HepG2 (cell line): ENCODE data around the gene ADAMTS17. TPM values are rescaled to one million over a fixed set of nuclear protein-coding genes. Genes with fewer than 3 reads are reported as not detected.

Experiments used
- ATAC-seq: fragments of 200-7000 bp; cut with Tn5 transposase; 3 replicates; pipeline ENCODE4 v1.9.1; 2020; ENCODE audit warnings: mild to moderate bottlenecking, moderate library complexity
- BruUV-seq: library from RNA; stranded (reverse); fragments of 400-500 nt; replicated peaks from 2 replicates; lab custom pipeline; 2021; lab: Mats Ljungman, UMichigan
- CTCF ChIA-PET: fragments of 300-600 bp; formaldehyde crosslinking; extraction: SDS; loops from one replicate; lab custom pipeline; 2021; ENCODE audit warnings: low total read pairs, inconsistent platforms, low intra/inter-chr PET ratio; lab: Yijun Ruan, JAX
- POLR2A ChIA-PET: fragments of 350-600 bp; sonication (Branson Sonifier 250); formaldehyde crosslinking; loops from one replicate; lab custom pipeline; 2020; ENCODE audit warnings: antibody characterized with exemption, inconsistent platforms; lab: Yijun Ruan, JAX
- DNase-seq: peaks from one replicate; pipeline ENCODE4 v3.0.0-alpha.2; 2015; ENCODE audit warnings: low spot score
- FAIRE-seq: peaks from 3 replicates; lab custom pipeline; 2011; peaks lifted over from hg19 to GRCh38; lab: Jason Lieb, UNC
- H2AFZ ChIP-seq: one replicate; pipeline ENCODE4 v1.6.1; 2011; ENCODE audit warnings: low read length, inconsistent platforms
- H3K27ac ChIP-seq: fragments of 300-600 bp; 3 replicates; pipeline ENCODE4 v1.8.0; 2011; ENCODE audit warnings: mixed run types, mild to moderate bottlenecking, mixed read lengths, low read length, inconsistent platforms; ENCODE audit not compliant: insufficient read depth; ENCODE audit errors: extremely low read length
- H3K27me3 ChIP-seq, 2 experiments: fragments of 200-600 bp in 1 of 2; 2 replicates in 1 of 2; 3 replicates in 1 of 2; pipeline versions ENCODE4 v1.6.0 to v1.8.0; 2011; ENCODE audit warnings: low read length in 2 of 2, mild to moderate bottlenecking in 2 of 2, moderate library complexity in 2 of 2, inconsistent platforms in 1 of 2; ENCODE audit not compliant: insufficient read depth in 2 of 2, control insufficient read depth in 1 of 2
- H3K36me3 ChIP-seq, 2 experiments: fragments of 200-600 bp in 1 of 2; replicated peaks in 1 of 2; 2 replicates in 1 of 2; 3 replicates in 1 of 2; pipeline versions ENCODE4 v1.5.1 to v1.8.0; 2011; ENCODE audit warnings: low read length in 2 of 2, inconsistent platforms in 1 of 2; ENCODE audit not compliant: insufficient read depth in 2 of 2, control insufficient read depth in 1 of 2
- H3K4me1 ChIP-seq: 2 replicates; pipeline ENCODE4 v1.5.1; 2012; ENCODE audit warnings: low read length, inconsistent platforms; ENCODE audit not compliant: insufficient read depth
- H3K4me2 ChIP-seq: 2 replicates; pipeline ENCODE4 v1.6.0; 2011; ENCODE audit warnings: low read depth, low read length, inconsistent platforms
- H3K4me3 ChIP-seq, 3 experiments: fragments of 200-600 bp in 1 of 3; sonication (generic), shearing (Covaris generic) in 1 of 3; replicated peaks in 1 of 3; 2 replicates each; pipeline ENCODE4 v1.5.1; 2011 to 2016; ENCODE audit warnings: low read length in 3 of 3, inconsistent platforms in 2 of 3, low read depth in 2 of 3, mild to moderate bottlenecking in 2 of 3, control low read depth in 1 of 3, mixed read lengths in 1 of 3; ENCODE audit not compliant: insufficient read depth in 1 of 3
- H3K79me2 ChIP-seq: one replicate; pipeline ENCODE4 v1.6.1; 2011; ENCODE audit warnings: low read length, inconsistent platforms; ENCODE audit not compliant: insufficient read depth
- H3K9ac ChIP-seq: 2 replicates; pipeline ENCODE4 v1.6.0; 2011; ENCODE audit warnings: mild to moderate bottlenecking, low read depth, low read length, inconsistent platforms; ENCODE audit not compliant: insufficient read depth
- H3K9me3 ChIP-seq: 2 replicates; pipeline ENCODE4 v1.5.1; 2012; ENCODE audit warnings: mild to moderate bottlenecking, low read length
- H4K20me1 ChIP-seq: 2 replicates; pipeline ENCODE4 v1.6.0; 2011; ENCODE audit warnings: inconsistent platforms, mild to moderate bottlenecking, low read length, moderate library complexity; ENCODE audit not compliant: insufficient read depth
- ATF7 ChIP-seq, 2 experiments: fragments of 450-650 bp in 1 of 2; sonication (generic) in 1 of 2; formaldehyde crosslinking in 1 of 2; IDR thresholded peaks; 2 replicates each; pipeline versions ENCODE4 v1.4.0 to v1.6.1; 2016 to 2020; ENCODE audit warnings: antibody characterized with exemption in 1 of 2, mild to moderate bottlenecking in 1 of 2, missing genetic modification reagents in 1 of 2
- ERF ChIP-seq: IDR thresholded peaks from 2 replicates; pipeline ENCODE4 v1.6.1; 2018; ENCODE audit warnings: missing biosample characterization, missing genetic modification reagents
- KDM6A ChIP-seq: IDR thresholded peaks from 2 replicates; pipeline ENCODE4 v1.6.1; 2016; ENCODE audit warnings: low read depth
- REXO4 ChIP-seq: sonication (generic); formaldehyde crosslinking; IDR thresholded peaks from 2 replicates; pipeline ENCODE4 v1.8.0; 2022; ENCODE audit warnings: missing genetic modification reagents, mild to moderate bottlenecking, borderline replicate concordance
- ZBTB42 ChIP-seq: sonication (generic); formaldehyde crosslinking; IDR thresholded peaks from 2 replicates; pipeline ENCODE4 v1.5.0; 2020; ENCODE audit warnings: mild to moderate bottlenecking, missing genetic modification reagents
- ZNF556 ChIP-seq: sonication (generic); formaldehyde crosslinking; IDR thresholded peaks from 2 replicates; pipeline ENCODE4 v1.4.0; 2020; ENCODE audit warnings: mild to moderate bottlenecking, missing genetic modification reagents, borderline replicate concordance
- WGBS: methylation state at CpG from one replicate; pipeline ENCODE4 v1.1.6; 2017; ENCODE audit warnings: low lambda C conversion rate; 5-methylcytosine and 5-hydroxymethylcytosine counted together
- in situ Hi-C: cut with HindIII; loops from 2 replicates; pipeline ENCODE4 v1.10.0; 2017; ENCODE audit warnings: low pct_unique_long_range_greater_than_20kb; ENCODE audit not compliant: extremely low pct_ligation_motif_present
- intact Hi-C: fragments of 100-400 bp; cut with micrococcal nuclease; formaldehyde crosslinking; loops from one replicate; pipeline ENCODE4 v1.10.0; 2022; ENCODE audit not compliant: unreplicated experiment
- polyA plus RNA-seq, 8 experiments: library from polyadenylated mRNA; depleted of rRNA in 3 of 8; stranded (reverse) in 7 of 8; unstranded in 1 of 8; fragments of >200 nt; fragmentation: Illumina TruSeq in 4 of 8; extraction: Trizol in 4 of 8; gene quantifications; 2 replicates each; pipeline versions ENCODE4 v1.2.1 to v1.2.3, GENCODE V29; 2011 to 2016; ENCODE audit warnings: low read depth in 4 of 8, missing spikeins in 1 of 8, mixed read lengths in 1 of 8; ENCODE audit not compliant: insufficient read depth in 1 of 8
- total RNA-seq, 5 experiments: library from RNA; depleted of rRNA; stranded (reverse); fragments of >200 nt; fragmentation: Illumina TruSeq; extraction: Trizol; gene quantifications; 2 replicates each; pipeline ENCODE4 v1.2.3, GENCODE V29; 2016; ENCODE audit warnings: low read depth in 1 of 5
- TF ChIP-seq, protein P1 (sequence below): sonication (generic); formaldehyde crosslinking; IDR thresholded peaks from 2 replicates; pipeline ENCODE4 v1.4.0; 2020; ENCODE audit warnings: missing genetic modification reagents, borderline replicate concordance
- TF ChIP-seq, protein P2 (sequence below): sonication (generic); formaldehyde crosslinking; IDR thresholded peaks from 2 replicates; pipeline ENCODE4 v1.5.0; 2020; ENCODE audit warnings: mild to moderate bottlenecking, missing genetic modification reagents, moderate library complexity

The ADAMTS17 gene
- total and polyA plus RNA-seq, 2 of the 13 experiments (the other 11 are each of a cell fraction or from before 2014, with no cell fraction given) = 0.02 to 0.04 TPM

DNA sequence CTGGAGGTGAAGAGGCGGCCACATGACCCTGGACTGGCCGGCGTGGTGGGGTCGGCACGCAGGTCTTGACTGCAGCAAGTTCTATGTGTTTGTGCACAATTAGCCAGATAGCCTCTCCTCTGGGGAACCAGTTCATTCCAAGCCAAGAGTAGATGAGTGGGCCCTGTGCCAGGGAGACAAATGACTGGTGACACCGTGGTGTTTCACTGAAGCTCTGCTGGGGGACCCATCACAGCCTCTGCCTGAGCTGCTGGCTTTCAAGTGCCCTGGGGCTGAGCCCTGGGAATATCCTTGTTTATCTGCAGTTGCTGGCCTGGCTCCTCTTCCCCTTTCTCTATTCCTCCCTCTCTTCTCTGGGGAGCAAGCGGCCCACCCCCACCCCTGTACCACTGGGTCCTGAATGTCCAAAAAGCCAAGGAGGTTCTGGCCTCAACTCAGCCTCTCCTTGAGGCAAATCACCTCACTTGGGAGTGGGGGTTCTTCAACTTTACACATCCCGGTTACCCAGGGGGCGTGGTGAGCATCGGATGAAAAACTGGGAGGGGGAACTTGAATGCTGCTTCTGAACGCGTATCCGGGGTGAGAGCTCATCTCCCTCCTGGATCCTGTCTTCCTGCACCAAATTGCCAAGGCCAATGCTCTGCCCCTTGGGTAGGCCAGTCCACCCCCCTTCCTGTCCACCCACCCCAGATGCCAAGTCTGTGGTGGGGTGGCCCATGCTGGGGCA, 408.9 kb downstream of the ADAMTS17 start:
- no peak for TF ChIP-seq ZNF556 (CRISPR knock-in tag)
- Histone ChIP-seq H3K4me1 (peaks cover 8% of the 10 kb centered on the region; the same call in 1 of the 2 replicates), H3K36me3 (no peaks in the 10 kb centered on the region), H3K4me3 (no peak overlapping the region), H3K9me3 (no peaks in the 10 kb centered on the region), H3K79me2 (no peaks in the 10 kb centered on the region), H3K27me3 (peaks cover 3 to 24% of the 10 kb centered on the region in 2 experiments), H2AFZ (no peak overlapping the region), H4K20me1 (no peaks in the 10 kb centered on the region), H3K4me2 (no peak overlapping the region), H3K9ac (no peak overlapping the region), H3K27ac (no peak overlapping the region)
- intact Hi-C loops = no loop called here
- in situ Hi-C loops = loop anchor here (25.0 kb wide), 1 partner anchor 404 kb away; the partner anchor contains the start of gene ADAMTS17
- no peak for ATAC-seq
- POLR2A ChIA-PET = no interaction called here
- no TSS peak for BruUV-seq
- DNase-seq = no peak
- no peak for FAIRE-seq
- CTCF ChIA-PET = no interaction called here
- 39% methylated on average over 8 of the region's 13 CpGs for WGBS

DNA sequence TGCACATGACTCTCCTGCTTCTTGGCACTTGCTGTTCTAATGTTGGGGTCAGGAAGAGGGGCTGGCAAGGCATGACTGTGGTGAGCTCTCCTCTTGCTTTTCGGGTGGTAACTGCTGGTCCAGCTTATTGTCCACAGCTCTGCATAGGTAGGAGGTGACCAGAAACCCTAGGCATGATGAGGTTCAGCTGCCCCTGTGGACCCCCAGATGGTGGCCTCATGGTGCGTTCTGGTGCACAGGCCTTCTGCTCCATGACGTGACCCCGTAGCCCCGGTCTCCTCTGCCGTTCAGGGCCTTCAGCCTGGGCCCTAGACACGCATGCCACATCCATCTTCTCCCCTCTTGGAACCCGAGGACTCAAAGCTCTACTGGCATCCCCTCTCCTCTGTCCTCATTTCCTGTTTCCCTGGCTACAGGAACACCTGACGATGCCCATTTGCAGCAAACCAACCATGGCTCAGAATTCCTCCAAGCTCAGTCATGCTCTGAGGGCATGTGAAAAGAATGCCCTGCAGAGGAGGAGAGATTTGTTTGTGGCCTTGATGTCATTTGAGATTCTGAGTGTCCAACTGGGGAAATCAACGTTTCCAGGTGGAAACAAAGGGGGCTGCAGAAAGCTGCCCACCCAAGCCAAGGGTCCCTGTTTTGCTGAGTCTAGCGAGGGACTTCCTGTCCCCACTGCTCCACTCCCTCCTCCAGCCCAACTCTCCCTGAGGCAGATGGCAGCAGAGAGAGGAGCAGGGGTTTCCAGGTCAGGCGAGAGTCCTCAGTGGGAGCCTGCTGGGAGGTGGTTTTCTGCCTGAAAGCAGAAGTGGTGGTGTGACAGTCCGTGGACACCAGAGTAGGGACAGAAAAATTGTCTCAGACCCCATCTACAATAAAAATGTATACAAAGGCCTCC, 409.8 kb downstream of the ADAMTS17 start:
- ChIA-PET CTCF (no interaction called here), POLR2A (no interaction called here)
- Histone ChIP-seq H2AFZ (no peak overlapping the region), H3K36me3 (no peaks in the 10 kb centered on the region), H3K9me3 (no peaks in the 10 kb centered on the region), H3K4me2 (no peak overlapping the region), H4K20me1 (no peaks in the 10 kb centered on the region), H3K27ac (no peak overlapping the region), H3K79me2 (no peaks in the 10 kb centered on the region), H3K4me3 (no peak overlapping the region), H3K4me1 (peaks cover 8% of the 10 kb centered on the region; the same call in 1 of the 2 replicates), H3K27me3 (peaks cover 3 to 24% of the 10 kb centered on the region in 2 experiments), H3K9ac (no peak overlapping the region)
- intact Hi-C loops = no loop called here
- BruUV-seq = no TSS peak
- ATAC-seq = no peak
- in situ Hi-C loops = loop anchor here (25.0 kb wide), 1 partner anchor 405 kb away; the partner anchor contains the start of gene ADAMTS17
- WGBS = 10% methylated on average over 7 of the region's 13 CpGs
- FAIRE-seq = no peak
- DNase-seq = no peak
- TF ChIP-seq KDM6A (CRISPR knock-in tag) (no peak), ZBTB42 (CRISPR knock-in tag) (no peak), ERF (CRISPR knock-in tag) (no peak), REXO4 (no peak), ATF7 (IDR thresholded peaks at IDR 0.05) (no peak), ATF7 (CRISPR knock-in tag; IDR thresholded peaks at IDR 0.05) (no peak)
- TF ChIP-seq, protein P1, sequence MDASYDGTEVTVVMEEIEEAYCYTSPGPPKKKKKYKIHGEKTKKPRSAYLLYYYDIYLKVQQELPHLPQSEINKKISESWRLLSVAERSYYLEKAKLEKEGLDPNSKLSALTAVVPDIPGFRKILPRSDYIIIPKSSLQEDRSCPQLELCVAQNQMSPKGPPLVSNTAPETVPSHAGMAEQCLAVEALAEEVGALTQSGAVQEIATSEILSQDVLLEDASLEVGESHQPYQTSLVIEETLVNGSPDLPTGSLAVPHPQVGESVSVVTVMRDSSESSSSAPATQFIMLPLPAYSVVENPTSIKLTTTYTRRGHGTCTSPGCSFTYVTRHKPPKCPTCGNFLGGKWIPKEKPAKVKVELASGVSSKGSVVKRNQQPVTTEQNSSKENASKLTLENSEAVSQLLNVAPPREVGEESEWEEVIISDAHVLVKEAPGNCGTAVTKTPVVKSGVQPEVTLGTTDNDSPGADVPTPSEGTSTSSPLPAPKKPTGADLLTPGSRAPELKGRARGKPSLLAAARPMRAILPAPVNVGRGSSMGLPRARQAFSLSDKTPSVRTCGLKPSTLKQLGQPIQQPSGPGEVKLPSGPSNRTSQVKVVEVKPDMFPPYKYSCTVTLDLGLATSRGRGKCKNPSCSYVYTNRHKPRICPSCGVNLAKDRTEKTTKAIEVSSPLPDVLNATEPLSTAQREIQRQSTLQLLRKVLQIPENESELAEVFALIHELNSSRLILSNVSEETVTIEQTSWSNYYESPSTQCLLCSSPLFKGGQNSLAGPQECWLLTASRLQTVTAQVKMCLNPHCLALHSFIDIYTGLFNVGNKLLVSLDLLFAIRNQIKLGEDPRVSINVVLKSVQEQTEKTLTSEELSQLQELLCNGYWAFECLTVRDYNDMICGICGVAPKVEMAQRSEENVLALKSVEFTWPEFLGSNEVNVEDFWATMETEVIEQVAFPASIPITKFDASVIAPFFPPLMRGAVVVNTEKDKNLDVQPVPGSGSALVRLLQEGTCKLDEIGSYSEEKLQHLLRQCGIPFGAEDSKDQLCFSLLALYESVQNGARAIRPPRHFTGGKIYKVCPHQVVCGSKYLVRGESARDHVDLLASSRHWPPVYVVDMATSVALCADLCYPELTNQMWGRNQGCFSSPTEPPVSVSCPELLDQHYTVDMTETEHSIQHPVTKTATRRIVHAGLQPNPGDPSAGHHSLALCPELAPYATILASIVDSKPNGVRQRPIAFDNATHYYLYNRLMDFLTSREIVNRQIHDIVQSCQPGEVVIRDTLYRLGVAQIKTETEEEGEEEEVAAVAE = no peak
- TF ChIP-seq, protein P2, sequence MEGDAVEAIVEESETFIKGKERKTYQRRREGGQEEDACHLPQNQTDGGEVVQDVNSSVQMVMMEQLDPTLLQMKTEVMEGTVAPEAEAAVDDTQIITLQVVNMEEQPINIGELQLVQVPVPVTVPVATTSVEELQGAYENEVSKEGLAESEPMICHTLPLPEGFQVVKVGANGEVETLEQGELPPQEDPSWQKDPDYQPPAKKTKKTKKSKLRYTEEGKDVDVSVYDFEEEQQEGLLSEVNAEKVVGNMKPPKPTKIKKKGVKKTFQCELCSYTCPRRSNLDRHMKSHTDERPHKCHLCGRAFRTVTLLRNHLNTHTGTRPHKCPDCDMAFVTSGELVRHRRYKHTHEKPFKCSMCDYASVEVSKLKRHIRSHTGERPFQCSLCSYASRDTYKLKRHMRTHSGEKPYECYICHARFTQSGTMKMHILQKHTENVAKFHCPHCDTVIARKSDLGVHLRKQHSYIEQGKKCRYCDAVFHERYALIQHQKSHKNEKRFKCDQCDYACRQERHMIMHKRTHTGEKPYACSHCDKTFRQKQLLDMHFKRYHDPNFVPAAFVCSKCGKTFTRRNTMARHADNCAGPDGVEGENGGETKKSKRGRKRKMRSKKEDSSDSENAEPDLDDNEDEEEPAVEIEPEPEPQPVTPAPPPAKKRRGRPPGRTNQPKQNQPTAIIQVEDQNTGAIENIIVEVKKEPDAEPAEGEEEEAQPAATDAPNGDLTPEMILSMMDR (CRISPR knock-in tag) = no peak
